ENCODE data around the gene WDR1. TPM values are rescaled to one million over a fixed set of nuclear protein-coding genes. Genes with fewer than 3 reads are reported as not detected.

Gene WDR1
- total RNA-seq, 2 experiments from 2014 or later, result 197 to 198 TPM

GRCh38 chr4:10031668-10032590 is 84.7 kb downstream of the WDR1 start:
- Histone ChIP-seq H3K36me3 (ENCODE audit: insufficient read depth, low read length) (no peaks in the 10 kb centered on the region), H3K27me3 (ENCODE audit: control insufficient read depth in 1 of 2, insufficient read depth in 2 of 2, low read length in 2 of 2) (no peaks in the 10 kb centered on the region), H3K9me3 (ENCODE audit: control insufficient read depth in 1 of 2, insufficient read depth in 1 of 2, low read length in 2 of 2) (no peaks in the 10 kb centered on the region), H3K4me1 (ENCODE audit: insufficient read depth, low read length) (peaks cover 5% of the 10 kb centered on the region), H3K4me3 (ENCODE audit: low read length) (no peak overlapping the region), H3K27ac (ENCODE audit: low read depth in 1 of 2, low read length in 2 of 2) (no peak overlapping the region)
- H3K4me3 Mint-ChIP-seq, result no peak overlapping the region
- DNase-seq (no peak), ATAC-seq (ENCODE audit: poor library complexity) (no peak)
- intact Hi-C loops (cut with DNase I, micrococcal nuclease), result no loop called here
- no peak overlapping the region for H3K27ac Mint-ChIP-seq
- H3K9me3 Mint-ChIP-seq, result no peaks in the 10 kb centered on the region
- no peak for TF ChIP-seq CTCF (IDR thresholded peaks at IDR 0.05)
- no peaks in the 10 kb centered on the region for H3K27me3 Mint-ChIP-seq
- POLR2A ChIA-PET, result interaction anchor here (0.6 kb wide), 1 partner anchor 85 kb away, joined by 3 read pairs; the partner anchor contains the start of gene WDR1
- H3K36me3 Mint-ChIP-seq (ENCODE audit: low read depth), result no peaks in the 10 kb centered on the region
- CTCF ChIA-PET, result no interaction called here
- no peaks in the 10 kb centered on the region for H3K4me1 Mint-ChIP-seq (ENCODE audit: low read depth)

GRCh38 chr4:10030972-10031667 is 85.5 kb downstream of the WDR1 start:
- no peak overlapping the region for H3K4me3 ChIP-seq (ENCODE audit: low read length)
- no peak overlapping the region for H3K4me3 Mint-ChIP-seq
- H3K27ac Mint-ChIP-seq, result no peak overlapping the region
- intact Hi-C loops (cut with DNase I, micrococcal nuclease), result no loop called here
- H3K36me3 Mint-ChIP-seq (ENCODE audit: low read depth), result no peaks in the 10 kb centered on the region
- H3K27me3 ChIP-seq (ENCODE audit: control insufficient read depth in 1 of 2, insufficient read depth in 2 of 2, low read length in 2 of 2), result no peaks in the 10 kb centered on the region
- H3K4me1 Mint-ChIP-seq (ENCODE audit: low read depth), result no peaks in the 10 kb centered on the region
- H3K27me3 Mint-ChIP-seq, result no peaks in the 10 kb centered on the region
- ChIA-PET POLR2A (no interaction called here), CTCF (no interaction called here)
- H3K9me3 ChIP-seq (ENCODE audit: control insufficient read depth in 1 of 2, insufficient read depth in 1 of 2, low read length in 2 of 2), result no peaks in the 10 kb centered on the region
- H3K36me3 ChIP-seq (ENCODE audit: insufficient read depth, low read length), result no peaks in the 10 kb centered on the region
- H3K9me3 Mint-ChIP-seq, result no peaks in the 10 kb centered on the region
- peaks cover 5% of the 10 kb centered on the region for H3K4me1 ChIP-seq (ENCODE audit: insufficient read depth, low read length)
- DNase-seq (no peak), ATAC-seq (ENCODE audit: poor library complexity) (no peak)
- no peak overlapping the region for H3K27ac ChIP-seq (ENCODE audit: low read depth in 1 of 2, low read length in 2 of 2)
- no peak for TF ChIP-seq CTCF (IDR thresholded peaks at IDR 0.05)

GRCh38 chr4:10029403-10029802 is 87.2 kb downstream of the WDR1 start:
- H3K27me3 ChIP-seq (ENCODE audit: control insufficient read depth in 1 of 2, insufficient read depth in 2 of 2, low read length in 2 of 2), result no peaks in the 10 kb centered on the region
- TF ChIP-seq CTCF (IDR thresholded peaks at IDR 0.05), result no peak
- Mint-ChIP-seq H3K4me3 (no peak overlapping the region), H3K36me3 (ENCODE audit: low read depth) (no peaks in the 10 kb centered on the region), H3K27ac (no peak overlapping the region), H3K27me3 (no peaks in the 10 kb centered on the region), H3K9me3 (no peaks in the 10 kb centered on the region), H3K4me1 (ENCODE audit: low read depth) (no peaks in the 10 kb centered on the region)
- H3K9me3 ChIP-seq (ENCODE audit: control insufficient read depth in 1 of 2, insufficient read depth in 1 of 2, low read length in 2 of 2), result no peaks in the 10 kb centered on the region
- no peak overlapping the region for H3K27ac ChIP-seq (ENCODE audit: low read depth in 1 of 2, low read length in 2 of 2)
- ChIA-PET POLR2A (no interaction called here), CTCF (interaction anchor here (0.6 kb wide), 1 partner anchor 93 kb away, joined by 3 read pairs; no protein-coding TSS in a partner anchor)
- DNase-seq, result no peak
- intact Hi-C loops (cut with DNase I, micrococcal nuclease), result no loop called here
- peaks cover 5% of the 10 kb centered on the region for H3K4me1 ChIP-seq (ENCODE audit: insufficient read depth, low read length)
- H3K4me3 ChIP-seq (ENCODE audit: low read length), result no peak overlapping the region
- ATAC-seq (ENCODE audit: poor library complexity), result no peak
- H3K36me3 ChIP-seq (ENCODE audit: insufficient read depth, low read length), result no peaks in the 10 kb centered on the region

Measured in CD4-positive, alpha-beta T cell (primary cell).